Calu3 (cell line): ENCODE measurements around the gene WNT5A. TPM values are rescaled to one million over a fixed set of nuclear protein-coding genes. Genes with fewer than 3 reads are reported as not detected.

ENCODE experiments used
- BruUV-seq: library from RNA; stranded (reverse); fragments of 400-500 nt; replicated peaks from 2 replicates; lab custom pipeline; 2021; lab: Mats Ljungman, UMichigan
- CTCF ChIA-PET: fragments of 300-600 bp; sonication (Branson Sonifier 250); formaldehyde crosslinking; loops from one replicate; lab custom pipeline; 2022; ENCODE audit warnings: antibody characterized with exemption; lab: Charles Lee
- DNase-seq: peaks from one replicate; pipeline ENCODE4 v3.0.0; 2022
- H3K27ac Mint-ChIP-seq: one replicate; pipeline ENCODE4 v1.8.0; 2022; ENCODE audit warnings: mixed read lengths; ENCODE audit not compliant: unreplicated experiment
- H3K27me3 Mint-ChIP-seq: one replicate; pipeline ENCODE4 v1.8.0; 2022; ENCODE audit warnings: mixed read lengths; ENCODE audit not compliant: unreplicated experiment
- H3K36me3 Mint-ChIP-seq: one replicate; pipeline ENCODE4 v1.8.0; 2022; ENCODE audit warnings: mild to moderate bottlenecking, moderate library complexity, mixed read lengths; ENCODE audit not compliant: insufficient read depth, unreplicated experiment
- H3K4me1 Mint-ChIP-seq: one replicate; pipeline ENCODE4 v1.8.0; 2022; ENCODE audit warnings: mild to moderate bottlenecking, low read depth, mixed read lengths; ENCODE audit not compliant: unreplicated experiment
- H3K4me3 Mint-ChIP-seq: one replicate; pipeline ENCODE4 v1.8.0; 2022; ENCODE audit warnings: mild to moderate bottlenecking, low read depth, moderate library complexity, mixed read lengths; ENCODE audit not compliant: unreplicated experiment
- H3K9me3 Mint-ChIP-seq: one replicate; pipeline ENCODE4 v1.8.0; 2022; ENCODE audit warnings: low read depth, mixed read lengths; ENCODE audit not compliant: unreplicated experiment
- CTCF ChIP-seq: fragments of 200-600 bp; IDR thresholded peaks from one replicate; pipeline ENCODE4 v1.8.0; 2022; ENCODE audit warnings: antibody characterized with exemption; ENCODE audit not compliant: unreplicated experiment
- intact Hi-C: fragments of 100-400 bp; cut with micrococcal nuclease; formaldehyde crosslinking; loops from one replicate; pipeline ENCODE4 v1.10.0; 2022; ENCODE audit not compliant: unreplicated experiment
- total RNA-seq: library from RNA; stranded (reverse); gene quantifications from 2 replicates; pipeline ENCODE4 v1.2.3, GENCODE V29; 2022

The WNT5A gene
- total RNA-seq, 1 experiment from 2014 or later = 0.14 TPM

- intact Hi-C loops = no loop called here
- CTCF ChIA-PET = no interaction called here
- H3K27ac Mint-ChIP-seq = no peak overlapping the region
- no peaks in the 10 kb centered on the region for H3K27me3 Mint-ChIP-seq
- H3K4me3 Mint-ChIP-seq = no peak overlapping the region
- TF ChIP-seq CTCF = no peak
- H3K9me3 Mint-ChIP-seq = peaks cover 4% of the 10 kb centered on the region
- no TSS peak for BruUV-seq
- no peak for DNase-seq
- no peaks in the 10 kb centered on the region for H3K4me1 Mint-ChIP-seq
- peaks cover 4% of the 10 kb centered on the region for H3K36me3 Mint-ChIP-seq
Measured at GRCh38 chr3:55523471-55523870, 36.4 kb upstream of the WNT5A start.

- DNase-seq = no peak
- BruUV-seq = no TSS peak
- no peak for TF ChIP-seq CTCF
- Mint-ChIP-seq H3K27ac (no peak overlapping the region), H3K4me1 (no peaks in the 10 kb centered on the region), H3K4me3 (no peak overlapping the region), H3K36me3 (peaks cover 4% of the 10 kb centered on the region), H3K9me3 (peaks cover 4% of the 10 kb centered on the region), H3K27me3 (no peaks in the 10 kb centered on the region)
- intact Hi-C loops = no loop called here
- CTCF ChIA-PET = no interaction called here
Measured at GRCh38 chr3:55521738-55522421, 34.8 kb upstream of the WNT5A start.

GRCh38 chr3:55521064-55521737 lies 34.1 kb upstream of the WNT5A start:
- Mint-ChIP-seq H3K4me1 (no peaks in the 10 kb centered on the region), H3K36me3 (peaks cover 4% of the 10 kb centered on the region), H3K9me3 (peaks cover 4% of the 10 kb centered on the region), H3K27ac (no peak overlapping the region), H3K27me3 (no peaks in the 10 kb centered on the region), H3K4me3 (no peak overlapping the region)
- intact Hi-C loops = no loop called here
- CTCF ChIA-PET = interaction anchor here (0.7 kb wide), 1 partner anchor 84 kb away, joined by 4 read pairs; no protein-coding TSS in a partner anchor
- TF ChIP-seq CTCF = no peak
- DNase-seq = no peak
- no TSS peak for BruUV-seq

GRCh38 chr3:55519019-55519418 lies 31.9 kb upstream of the WNT5A start:
- H3K36me3 Mint-ChIP-seq = no peaks in the 10 kb centered on the region
- no peaks in the 10 kb centered on the region for H3K4me1 Mint-ChIP-seq
- no peak for TF ChIP-seq CTCF
- H3K9me3 Mint-ChIP-seq = no peaks in the 10 kb centered on the region
- no peak for DNase-seq
- no peak overlapping the region for H3K27ac Mint-ChIP-seq
- H3K4me3 Mint-ChIP-seq = no peak overlapping the region
- CTCF ChIA-PET = no interaction called here
- intact Hi-C loops = no loop called here
- BruUV-seq = no TSS peak
- no peaks in the 10 kb centered on the region for H3K27me3 Mint-ChIP-seq
